HL-60 (cell line): ENCODE measurements around the gene TNFAIP8L2.

Source experiments
- DNase-seq, 2 experiments: peaks; one replicate each; pipeline ENCODE4 v3.0.0-alpha.2; 2010 to 2020; ENCODE audit warnings: low read depth in 1 of 2, low spot score in 1 of 2
- H3K27ac ChIP-seq: fragments of 250-450 bp; sonication (Bioruptor Pico); replicated peaks from 2 replicates; pipeline ENCODE4 v1.5.1; 2020; ENCODE audit warnings: mild to moderate bottlenecking, moderate library complexity
- H3K27me3 ChIP-seq: fragments of 250-450 bp; sonication (Bioruptor Pico); 2 replicates; pipeline ENCODE4 v1.5.1; 2021; ENCODE audit warnings: mild to moderate bottlenecking, moderate library complexity; ENCODE audit not compliant: insufficient read depth, poor library complexity, severe bottlenecking
- H3K4me3 ChIP-seq: replicated peaks from 2 replicates; pipeline ENCODE4 v1.5.1; 2011; ENCODE audit warnings: mild to moderate bottlenecking, control low read depth, low read length; ENCODE audit not compliant: insufficient read depth
- GABPA ChIP-seq: IDR thresholded peaks from 2 replicates; pipeline ENCODE4 v1.6.1; 2012; ENCODE audit warnings: low read depth
- POLR2AphosphoS5 ChIP-seq: IDR thresholded peaks from 2 replicates; pipeline ENCODE4 v1.6.1; 2012; ENCODE audit warnings: low read depth
- REST ChIP-seq: IDR thresholded peaks from 2 replicates; pipeline ENCODE4 v1.6.1; 2012; ENCODE audit warnings: low read depth; ENCODE audit not compliant: insufficient replicate concordance
- SPI1 ChIP-seq: IDR thresholded peaks from 2 replicates; pipeline ENCODE4 v1.6.1; 2012; ENCODE audit warnings: low read depth, mild to moderate bottlenecking, borderline replicate concordance
- TF ChIP-seq, protein P1 (sequence below): IDR thresholded peaks from one replicate; pipeline ENCODE4 v1.5.1; 2011; ENCODE audit warnings: low read length, control low read depth, inconsistent platforms; ENCODE audit not compliant: insufficient read depth

The TNFAIP8L2 gene

GRCh38 chr1:151131701-151132334 is 24.6 kb upstream of the TNFAIP8L2 start:
- Histone ChIP-seq H3K27me3 (peaks cover 3% of the 10 kb centered on the region), H3K27ac (no peak overlapping the region), H3K4me3 (no peak overlapping the region)
- no peak for DNase-seq
- TF ChIP-seq, protein P1, sequence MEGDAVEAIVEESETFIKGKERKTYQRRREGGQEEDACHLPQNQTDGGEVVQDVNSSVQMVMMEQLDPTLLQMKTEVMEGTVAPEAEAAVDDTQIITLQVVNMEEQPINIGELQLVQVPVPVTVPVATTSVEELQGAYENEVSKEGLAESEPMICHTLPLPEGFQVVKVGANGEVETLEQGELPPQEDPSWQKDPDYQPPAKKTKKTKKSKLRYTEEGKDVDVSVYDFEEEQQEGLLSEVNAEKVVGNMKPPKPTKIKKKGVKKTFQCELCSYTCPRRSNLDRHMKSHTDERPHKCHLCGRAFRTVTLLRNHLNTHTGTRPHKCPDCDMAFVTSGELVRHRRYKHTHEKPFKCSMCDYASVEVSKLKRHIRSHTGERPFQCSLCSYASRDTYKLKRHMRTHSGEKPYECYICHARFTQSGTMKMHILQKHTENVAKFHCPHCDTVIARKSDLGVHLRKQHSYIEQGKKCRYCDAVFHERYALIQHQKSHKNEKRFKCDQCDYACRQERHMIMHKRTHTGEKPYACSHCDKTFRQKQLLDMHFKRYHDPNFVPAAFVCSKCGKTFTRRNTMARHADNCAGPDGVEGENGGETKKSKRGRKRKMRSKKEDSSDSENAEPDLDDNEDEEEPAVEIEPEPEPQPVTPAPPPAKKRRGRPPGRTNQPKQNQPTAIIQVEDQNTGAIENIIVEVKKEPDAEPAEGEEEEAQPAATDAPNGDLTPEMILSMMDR: no peak
- TF ChIP-seq POLR2AphosphoS5 (no peak), GABPA (no peak), REST (no peak), SPI1 (no peak)

DNA sequence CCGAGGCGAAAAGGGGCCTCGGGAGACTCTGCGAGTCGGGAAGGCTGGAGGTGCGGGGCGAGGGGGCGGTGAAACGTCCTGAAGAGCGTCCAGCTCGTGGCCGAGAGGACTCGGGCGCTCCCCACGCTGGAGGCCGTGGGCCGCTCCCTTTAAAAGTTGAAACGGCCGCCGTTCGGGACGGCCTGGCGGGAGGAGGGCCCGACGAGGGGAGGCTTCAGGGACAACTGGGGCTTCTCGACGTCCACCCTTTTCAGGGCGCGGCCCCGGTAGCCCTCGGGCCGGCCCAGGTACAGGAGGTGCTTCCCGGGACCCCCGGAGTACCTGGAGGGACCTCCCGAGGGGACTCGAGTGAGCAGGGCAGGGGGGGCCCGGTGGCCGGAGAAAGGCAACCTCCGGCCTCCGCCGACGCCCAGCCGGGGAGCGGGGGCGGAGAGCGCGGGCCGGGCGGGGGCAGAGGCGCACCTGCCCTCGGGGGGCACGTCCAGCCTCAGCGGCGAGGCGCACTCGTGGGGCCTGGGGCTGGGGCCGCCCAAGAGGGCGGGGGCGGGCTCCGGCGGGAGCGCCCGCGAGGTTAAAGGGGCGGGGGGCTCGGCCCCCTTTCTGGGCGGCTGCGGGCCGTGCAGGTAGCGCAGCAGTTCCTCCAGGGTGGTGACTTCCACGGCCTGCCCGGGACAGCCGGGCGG is 24.0 kb upstream of the TNFAIP8L2 start:
- TF ChIP-seq, protein P1: no peak
- TF ChIP-seq POLR2AphosphoS5 (no peak), SPI1 (no peak), REST (no peak), GABPA (no peak)
- peaks cover 3% of the 10 kb centered on the region for H3K27me3 ChIP-seq

DNA sequence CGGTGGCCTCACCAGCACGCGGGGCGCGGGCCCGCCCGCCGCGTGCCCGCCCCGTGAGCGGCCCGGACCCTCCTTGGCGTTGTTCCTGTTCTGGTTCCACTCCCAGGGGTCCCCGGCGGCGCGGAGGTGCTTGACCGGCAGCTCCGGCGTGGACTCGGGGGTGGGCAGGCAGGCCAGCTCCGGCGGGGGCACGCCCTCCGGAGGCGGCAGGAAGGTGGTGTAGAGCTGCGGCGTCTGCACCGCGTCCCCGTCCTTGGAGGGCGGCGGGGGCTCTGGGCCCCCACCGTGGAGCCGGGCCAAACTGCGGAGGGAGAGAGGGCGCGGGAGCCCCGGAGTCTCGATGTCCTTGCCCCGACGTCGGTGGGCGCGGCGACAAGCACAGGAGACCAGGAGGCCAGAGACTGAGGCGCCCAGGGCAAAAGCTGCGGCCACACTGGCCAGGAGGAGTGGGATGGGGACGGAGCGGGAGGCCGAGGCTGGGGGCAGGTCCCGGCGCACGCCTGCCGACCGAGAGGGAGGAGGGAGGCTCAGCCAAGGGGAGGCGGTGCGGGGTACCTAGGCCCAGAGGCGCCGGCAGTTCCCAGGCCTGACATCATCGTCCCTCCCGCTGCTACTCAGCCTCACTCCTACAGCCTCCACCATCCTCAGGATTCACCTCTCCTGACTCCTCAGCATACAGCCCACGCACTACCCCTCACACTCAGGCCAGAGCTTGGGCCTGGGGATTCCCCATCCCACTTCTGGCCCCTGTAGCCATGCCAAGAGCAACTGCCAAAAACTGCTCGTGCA is 23.2 kb upstream of the TNFAIP8L2 start:
- TF ChIP-seq SPI1 (no peak), REST (no peak), GABPA (no peak), POLR2AphosphoS5 (no peak)
- TF ChIP-seq, protein P1: no peak
- H3K4me3 ChIP-seq: no peak overlapping the region
- no peak for DNase-seq

More for the DNA sequence above, 24.0 kb upstream of the TNFAIP8L2 start:
- no peak overlapping the region for H3K27ac ChIP-seq
- DNase-seq: no peak
- no peak overlapping the region for H3K4me3 ChIP-seq

More for the DNA sequence above, 23.2 kb upstream of the TNFAIP8L2 start:
- peaks cover 3% of the 10 kb centered on the region for H3K27me3 ChIP-seq
- H3K27ac ChIP-seq: no peak overlapping the region
